NCI-H1694 treated with DMSO at 0.1 percent for 48 hours (cell line): ENCODE measurements around the gene ABCC8.

ENCODE experiments used
- DNase-seq: peaks from one replicate; lab custom pipeline; 2025; lab: John Stamatoyannopoulos, UW

ABCC8 gene

GRCh38 chr11:17403980-17404759, 72.5 kb downstream of the ABCC8 start:
- no peak for DNase-seq

- no peak for DNase-seq
These were observed 74.2 kb downstream of the ABCC8 start for GRCh38 chr11:17402486-17402885.

- no peak for DNase-seq
These were observed 74.8 kb downstream of the ABCC8 start for GRCh38 chr11:17401841-17402240.

GRCh38 chr11:17401316-17401715, 75.3 kb downstream of the ABCC8 start:
- DNase-seq: no peak

GRCh38 chr11:17400048-17400775, 76.4 kb downstream of the ABCC8 start:
- no peak for DNase-seq

GRCh38 chr11:17399236-17399635, 77.4 kb downstream of the ABCC8 start:
- DNase-seq: no peak

GRCh38 chr11:17397311-17398002, 79.2 kb downstream of the ABCC8 start:
- no peak for DNase-seq

- no peak for DNase-seq
These were observed 79.9 kb downstream of the ABCC8 start for GRCh38 chr11:17396598-17397310.

GRCh38 chr11:17395978-17396377, 80.7 kb downstream of the ABCC8 start:
- no peak for DNase-seq

- no peak for DNase-seq
These were observed 81.1 kb downstream of the ABCC8 start for GRCh38 chr11:17395554-17395961.

GRCh38 chr11:17394743-17395390, 81.8 kb downstream of the ABCC8 start:
- no peak for DNase-seq

DNA sequence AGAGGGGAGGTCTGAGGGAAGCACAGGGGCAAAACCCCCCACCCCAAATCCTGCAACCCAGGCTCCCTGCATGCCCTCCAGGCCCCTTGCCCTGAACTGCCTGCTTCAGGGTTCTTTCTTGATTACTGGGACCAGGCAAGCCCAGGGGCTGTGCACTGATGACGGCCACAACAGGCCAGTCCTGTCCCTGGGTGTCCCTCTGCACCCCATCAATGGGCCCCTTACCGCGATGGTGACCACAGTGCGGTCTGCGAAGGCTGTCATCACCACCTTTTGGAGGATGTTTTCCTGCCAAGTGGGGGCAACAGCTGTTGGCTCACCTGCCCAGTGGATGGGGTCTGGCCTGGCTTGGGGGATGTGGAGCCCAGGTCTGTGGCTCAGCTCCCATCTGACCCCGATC, 83.2 kb downstream of the ABCC8 start:
- DNase-seq: no peak

GRCh38 chr11:17392872-17393271, 83.8 kb downstream of the ABCC8 start:
- DNase-seq: no peak

DNA sequence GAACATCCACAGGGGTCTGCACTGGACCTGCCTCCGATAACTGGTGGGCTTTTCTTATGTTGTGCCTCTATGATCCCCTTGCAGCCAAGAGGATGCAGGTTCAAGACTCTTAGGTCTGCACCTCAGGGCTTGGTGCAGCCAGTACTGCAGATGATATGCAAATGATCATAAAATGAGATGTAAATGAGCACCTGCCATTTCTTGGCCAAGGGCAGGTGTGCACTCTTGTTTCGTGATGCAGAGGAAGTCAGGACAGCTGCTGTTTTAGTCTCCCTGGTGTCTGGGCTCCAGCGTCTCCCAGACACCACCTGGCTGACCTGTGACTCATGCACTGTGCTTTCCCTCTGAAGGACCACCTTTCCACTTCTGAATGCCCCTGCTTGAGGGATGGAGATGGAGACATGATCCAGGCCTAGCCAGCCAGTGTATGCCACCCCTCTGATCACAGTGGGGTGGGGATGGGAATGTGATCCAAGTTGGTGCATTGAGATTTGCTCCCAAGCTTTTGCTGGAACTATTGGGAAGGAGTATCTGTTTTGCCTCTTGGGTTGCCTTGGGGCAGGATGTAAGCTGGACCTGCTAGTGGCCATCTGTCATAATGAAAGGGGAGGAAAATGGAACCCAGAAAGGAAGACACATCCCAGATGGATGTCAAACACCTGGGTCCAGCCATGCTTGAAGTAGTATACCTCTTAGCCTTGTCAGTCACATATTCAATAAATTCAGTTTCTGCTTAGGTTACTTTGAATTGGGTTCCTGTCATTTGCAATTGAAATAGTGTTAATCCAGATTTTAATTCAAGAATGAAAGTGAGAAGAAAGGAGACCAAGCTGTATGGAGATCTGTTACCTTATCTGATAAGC, 84.9 kb downstream of the ABCC8 start:
- no peak for DNase-seq

GRCh38 chr11:17389957-17390649, 86.5 kb downstream of the ABCC8 start:
- DNase-seq: no peak

DNA sequence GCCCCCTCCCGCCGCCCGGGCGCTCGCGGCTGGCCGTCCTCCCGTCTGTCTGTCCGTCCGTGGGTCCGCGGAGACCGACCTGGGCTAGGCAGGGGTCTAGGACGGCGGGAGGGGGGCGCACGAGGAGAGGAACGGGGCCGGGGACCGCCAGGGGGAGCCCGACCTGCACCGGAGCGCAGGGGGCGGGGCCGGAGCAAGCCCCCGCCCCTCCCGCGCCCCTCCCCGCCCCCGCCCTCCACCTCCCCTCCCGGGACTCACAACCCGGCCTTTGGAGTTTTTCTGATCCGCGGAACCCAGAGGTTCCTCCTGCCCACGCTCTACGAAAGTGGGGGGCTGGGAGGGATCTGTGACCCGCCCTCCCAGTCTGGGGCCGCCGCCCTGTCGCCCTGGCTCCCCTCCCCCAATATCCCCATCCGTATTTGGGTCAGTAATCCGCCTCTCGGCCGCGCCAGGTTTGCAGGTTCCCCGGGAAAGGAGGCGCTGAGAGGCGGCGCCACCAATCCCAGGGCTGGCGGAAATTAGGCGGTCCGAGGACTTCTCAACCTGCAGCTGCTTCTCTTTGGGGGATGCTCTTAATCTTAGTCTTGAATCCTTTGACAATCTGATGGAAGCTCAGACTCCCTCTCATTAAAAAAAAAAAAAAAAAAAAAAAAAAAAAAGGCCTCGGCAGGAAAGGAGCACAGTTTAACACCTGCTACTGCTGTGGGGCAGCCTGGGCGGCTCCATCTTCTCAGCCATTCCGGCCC, 87.3 kb downstream of the ABCC8 start:
- peak; percentile 44 for DNase-seq

GRCh38 chr11:17388609-17389210, 87.9 kb downstream of the ABCC8 start, which contains the start of gene KCNJ11:
KCNJ11 (minus strand) TSS chr11:17388659; CDS start chr11:17388091, 568 bp downstream.
- no peak for DNase-seq

DNA sequence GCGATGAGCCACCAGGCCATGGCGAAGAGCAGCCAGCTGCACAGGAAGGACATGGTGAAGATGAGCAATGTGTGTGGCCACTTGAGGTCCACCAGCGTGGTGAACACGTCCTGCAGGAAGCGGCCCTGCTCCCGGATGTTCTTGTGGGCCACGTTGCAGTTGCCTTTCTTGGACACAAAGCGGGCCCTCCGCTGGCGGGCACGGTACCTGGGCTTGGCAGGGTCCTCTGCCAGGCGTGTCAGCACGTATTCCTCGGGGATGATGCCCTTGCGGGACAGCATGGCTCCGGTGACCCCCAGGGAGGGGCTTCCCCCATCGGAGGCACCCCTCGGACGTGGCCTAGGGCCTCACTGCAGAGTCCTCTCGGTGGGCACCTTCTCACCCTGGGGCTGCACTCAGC, 88.8 kb downstream of the ABCC8 start:
- no peak for DNase-seq

DNA sequence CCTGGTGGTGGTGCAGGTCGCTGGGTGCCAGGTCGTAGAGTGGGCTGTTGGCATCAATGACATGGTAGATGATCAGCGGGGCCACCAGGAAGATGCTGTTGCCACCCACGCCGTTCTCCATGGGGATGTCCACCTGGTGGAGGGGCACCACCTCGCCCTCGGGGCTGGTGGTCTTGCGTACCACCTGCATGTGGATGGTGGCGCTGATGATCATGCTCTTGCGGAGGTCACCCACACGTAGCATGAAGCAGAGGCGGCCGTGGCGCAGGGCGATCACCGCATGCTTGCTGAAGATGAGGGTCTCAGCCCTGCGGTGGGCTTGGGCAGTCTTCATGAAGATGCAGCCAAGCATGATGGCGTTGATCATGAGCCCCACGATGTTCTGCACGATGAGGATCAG, 89.4 kb downstream of the ABCC8 start:
- DNase-seq: no peak
